ENCODE results near the gene BAZ2B. TPM values are rescaled to one million over a fixed set of nuclear protein-coding genes. Genes with fewer than 3 reads are reported as not detected.

The BAZ2B gene
- total RNA-seq, 4 donors from 2014 or later, result 122 to 181 (median 143) TPM

DNA sequence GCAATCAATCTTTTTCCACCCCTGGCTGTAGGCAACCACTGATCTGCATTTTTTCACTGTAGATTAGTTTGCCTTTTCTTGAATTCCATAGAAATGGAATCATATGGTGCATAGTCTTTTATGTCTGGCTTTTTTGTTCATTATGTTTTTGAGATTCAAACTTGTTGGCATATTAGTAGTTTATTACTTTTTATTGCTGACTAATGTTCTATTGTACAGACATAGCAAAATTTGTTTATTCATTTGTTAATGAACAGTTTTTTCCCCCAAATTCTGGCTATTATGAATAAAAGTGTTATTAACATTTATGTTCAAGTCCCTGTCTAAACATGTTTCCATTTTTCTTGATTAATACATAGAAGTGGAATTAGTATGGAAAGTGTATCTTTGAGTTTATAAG is 308.4 kb downstream of the BAZ2B start:
- Histone ChIP-seq H3K4me3 (replicated peaks in 1 of 3) (no peak overlapping the region), H3K27me3 (no peaks in the 10 kb centered on the region), H3K9me3 (no peaks in the 10 kb centered on the region), H3K27ac (no peak overlapping the region), H3K4me1 (no peaks in the 10 kb centered on the region), H3K36me3 (no peaks in the 10 kb centered on the region)
- TF ChIP-seq, protein P1, sequence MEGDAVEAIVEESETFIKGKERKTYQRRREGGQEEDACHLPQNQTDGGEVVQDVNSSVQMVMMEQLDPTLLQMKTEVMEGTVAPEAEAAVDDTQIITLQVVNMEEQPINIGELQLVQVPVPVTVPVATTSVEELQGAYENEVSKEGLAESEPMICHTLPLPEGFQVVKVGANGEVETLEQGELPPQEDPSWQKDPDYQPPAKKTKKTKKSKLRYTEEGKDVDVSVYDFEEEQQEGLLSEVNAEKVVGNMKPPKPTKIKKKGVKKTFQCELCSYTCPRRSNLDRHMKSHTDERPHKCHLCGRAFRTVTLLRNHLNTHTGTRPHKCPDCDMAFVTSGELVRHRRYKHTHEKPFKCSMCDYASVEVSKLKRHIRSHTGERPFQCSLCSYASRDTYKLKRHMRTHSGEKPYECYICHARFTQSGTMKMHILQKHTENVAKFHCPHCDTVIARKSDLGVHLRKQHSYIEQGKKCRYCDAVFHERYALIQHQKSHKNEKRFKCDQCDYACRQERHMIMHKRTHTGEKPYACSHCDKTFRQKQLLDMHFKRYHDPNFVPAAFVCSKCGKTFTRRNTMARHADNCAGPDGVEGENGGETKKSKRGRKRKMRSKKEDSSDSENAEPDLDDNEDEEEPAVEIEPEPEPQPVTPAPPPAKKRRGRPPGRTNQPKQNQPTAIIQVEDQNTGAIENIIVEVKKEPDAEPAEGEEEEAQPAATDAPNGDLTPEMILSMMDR (IDR thresholded peaks at IDR 0.05), result no peak
- no peak for TF ChIP-seq POLR2A (IDR thresholded peaks at IDR 0.05)
- intact Hi-C loops (cut with DNase I), result no loop called here
- no peak for DNase-seq

- TF ChIP-seq POLR2A (IDR thresholded peaks at IDR 0.05), result no peak
- TF ChIP-seq, protein P1 (IDR thresholded peaks at IDR 0.05), result no peak
- intact Hi-C loops (cut with DNase I), result no loop called here
- H3K9me3 ChIP-seq, result no peaks in the 10 kb centered on the region
- no peaks in the 10 kb centered on the region for H3K27me3 ChIP-seq
- H3K4me3 ChIP-seq (replicated peaks in 1 of 3), result no peak overlapping the region
- 81 to 88% methylated on average over 3 of the region's 3 CpGs for WGBS, 2 donors
- H3K36me3 ChIP-seq, result no peaks in the 10 kb centered on the region
- no peak overlapping the region for H3K27ac ChIP-seq
- DNase-seq, result no peak
- H3K4me1 ChIP-seq, result no peaks in the 10 kb centered on the region
Observed at GRCh38 chr2:159300586-159300985, 315.8 kb downstream of the BAZ2B start.

DNA sequence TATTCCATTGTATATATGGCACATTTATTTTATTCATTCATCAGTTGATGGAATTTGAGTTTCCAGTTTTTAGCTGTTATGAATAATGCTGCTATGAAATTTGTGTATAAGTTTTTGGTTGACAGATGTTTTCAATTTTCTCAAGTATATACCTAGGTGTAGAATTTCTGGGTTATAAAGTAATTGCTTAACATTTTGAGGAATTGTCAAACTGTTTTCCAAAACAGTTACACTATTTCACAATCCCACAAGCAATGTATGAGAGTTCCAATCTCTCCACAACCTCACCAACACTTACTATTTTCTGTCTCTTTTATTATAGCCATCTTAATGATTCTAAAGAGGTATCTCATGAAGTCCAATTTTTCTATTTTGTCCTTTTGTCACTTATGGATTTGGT is 317.4 kb downstream of the BAZ2B start:
- no peak for DNase-seq
- Histone ChIP-seq H3K36me3 (no peaks in the 10 kb centered on the region), H3K27ac (no peak overlapping the region), H3K27me3 (no peaks in the 10 kb centered on the region), H3K4me1 (no peaks in the 10 kb centered on the region), H3K4me3 (replicated peaks in 1 of 3) (no peak overlapping the region), H3K9me3 (no peaks in the 10 kb centered on the region)
- TF ChIP-seq, protein P1 (IDR thresholded peaks at IDR 0.05), result no peak
- no peak for TF ChIP-seq POLR2A (IDR thresholded peaks at IDR 0.05)
- intact Hi-C loops (cut with DNase I), result no loop called here

DNA sequence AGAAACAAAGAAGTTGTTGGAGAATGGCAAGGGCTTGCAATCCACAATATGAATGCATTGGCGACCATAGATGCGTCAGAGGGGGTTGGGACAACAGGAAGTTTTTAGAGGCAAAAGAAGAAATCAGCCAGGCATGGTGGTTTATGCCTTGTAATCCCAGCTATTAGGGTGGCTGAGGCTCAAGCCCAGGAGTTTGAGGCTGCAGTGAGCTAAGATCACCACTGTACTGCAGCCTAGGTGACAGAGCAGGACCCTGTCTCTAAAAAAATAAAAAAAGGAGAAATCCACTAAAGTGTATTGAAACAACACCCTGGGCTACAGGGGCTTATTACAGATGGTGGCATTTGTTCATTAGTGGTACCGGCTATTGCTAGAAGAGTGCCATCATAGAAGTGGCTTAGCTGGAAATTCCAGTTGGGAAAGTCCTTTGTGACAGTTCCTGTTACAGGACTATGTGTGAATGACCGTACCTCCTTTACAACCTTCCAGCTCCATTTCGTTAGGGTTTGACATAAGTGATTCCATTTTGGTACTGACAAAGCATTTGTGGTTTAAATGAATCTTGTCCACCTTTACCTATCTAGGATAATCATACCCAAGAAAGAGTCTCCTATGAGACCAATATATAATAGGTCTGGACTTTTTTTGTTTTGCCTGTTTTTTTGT is 319.2 kb downstream of the BAZ2B start:
- intact Hi-C loops (cut with DNase I), result no loop called here
- Histone ChIP-seq H3K27me3 (no peaks in the 10 kb centered on the region), H3K27ac (no peak overlapping the region), H3K9me3 (no peaks in the 10 kb centered on the region), H3K4me3 (replicated peaks in 1 of 3) (no peak overlapping the region), H3K4me1 (no peaks in the 10 kb centered on the region), H3K36me3 (no peaks in the 10 kb centered on the region)
- TF ChIP-seq, protein P1 (IDR thresholded peaks at IDR 0.05), result no peak
- no peak for TF ChIP-seq POLR2A (IDR thresholded peaks at IDR 0.05)
- 79 to 82% methylated on average over 5 of the region's 5 CpGs for WGBS, 2 donors
- DNase-seq, result no peak

GRCh38 chr2:159292157-159292556 is 324.2 kb downstream of the BAZ2B start:
- intact Hi-C loops (cut with DNase I), result no loop called here
- no peak overlapping the region for H3K4me3 ChIP-seq (replicated peaks in 1 of 3)
- no peaks in the 10 kb centered on the region for H3K9me3 ChIP-seq
- H3K27me3 ChIP-seq, result no peaks in the 10 kb centered on the region
- H3K36me3 ChIP-seq, result no peaks in the 10 kb centered on the region
- 57 to 65% methylated on average over 6 of the region's 6 CpGs for WGBS, 2 donors
- H3K27ac ChIP-seq, result no peak overlapping the region
- peaks cover 0 to 6% of the 10 kb centered on the region in 2 donors for H3K4me1 ChIP-seq
- DNase-seq, result no peak
- TF ChIP-seq POLR2A (IDR thresholded peaks at IDR 0.05), result no peak
- TF ChIP-seq, protein P1 (IDR thresholded peaks at IDR 0.05), result no peak

Measured in thyroid gland (tissue), 4 donors.